ENCODE results near the gene YDJC.

GRCh38 chr22:21599053-21599893, 30.5 kb downstream of the YDJC start:
- no peak for TF ChIP-seq CTCF (IDR thresholded peaks at IDR 0.05)
- TF ChIP-seq POLR2A (IDR thresholded peaks at IDR 0.05): no peak
